Endodermal cell (in vitro differentiated cells): ENCODE measurements around the gene HTR3D. TPM values are rescaled to one million over a fixed set of nuclear protein-coding genes. Genes with fewer than 3 reads are reported as not detected.

ENCODE experiments used
- DNase-seq: peaks from one replicate; pipeline ENCODE4 v3.0.0-alpha.2; 2017
- H3K27ac ChIP-seq: 2 replicates; pipeline ENCODE4 v1.5.1; 2013; ENCODE audit warnings: mild to moderate bottlenecking, low read depth, low read length, moderate library complexity
- H3K27me3 ChIP-seq: 2 replicates; pipeline ENCODE4 v1.6.1; 2013; ENCODE audit warnings: mild to moderate bottlenecking, low read length, moderate library complexity; ENCODE audit not compliant: insufficient read depth, control insufficient read depth, poor library complexity, severe bottlenecking
- H3K36me3 ChIP-seq: 2 replicates; pipeline ENCODE4 v1.7.0; 2013; ENCODE audit warnings: mild to moderate bottlenecking, low read length, moderate library complexity; ENCODE audit not compliant: control insufficient read depth, insufficient read depth
- H3K4me1 ChIP-seq: one replicate; pipeline ENCODE4 v1.7.0; 2013; ENCODE audit warnings: low read length; ENCODE audit not compliant: control insufficient read depth, insufficient read depth
- H3K4me3 ChIP-seq: 2 replicates; pipeline ENCODE4 v1.5.1; 2013; ENCODE audit warnings: mild to moderate bottlenecking, low read length, moderate library complexity
- H3K9ac ChIP-seq: 2 replicates; pipeline ENCODE4 v1.6.1; 2013; ENCODE audit warnings: mild to moderate bottlenecking, low read length, moderate library complexity; ENCODE audit not compliant: poor library complexity, severe bottlenecking; ENCODE audit errors: extremely low read depth
- H3K9me3 ChIP-seq: 2 replicates; pipeline ENCODE4 v1.6.1; 2013; ENCODE audit warnings: mild to moderate bottlenecking, low read length, moderate library complexity; ENCODE audit not compliant: control insufficient read depth
- H3K27ac Mint-ChIP-seq: 2 replicates; pipeline ENCODE4 v1.8.0; 2020; ENCODE audit warnings: mixed read lengths
- H3K27me3 Mint-ChIP-seq: 2 replicates; pipeline ENCODE4 v1.8.0; 2021; ENCODE audit warnings: mild to moderate bottlenecking, mixed read lengths; ENCODE audit not compliant: insufficient read depth
- H3K36me3 Mint-ChIP-seq: 2 replicates; pipeline ENCODE4 v1.8.0; 2020; ENCODE audit warnings: low read depth, mixed read lengths
- H3K4me1 Mint-ChIP-seq: 2 replicates; pipeline ENCODE4 v1.8.0; 2020; ENCODE audit warnings: mixed read lengths
- H3K4me3 Mint-ChIP-seq: 2 replicates; pipeline ENCODE4 v1.8.0; 2020; ENCODE audit warnings: mild to moderate bottlenecking, moderate library complexity, mixed read lengths
- H3K9me3 Mint-ChIP-seq: 2 replicates; pipeline ENCODE4 v1.8.0; 2020; ENCODE audit warnings: mild to moderate bottlenecking, mixed read lengths
- WGBS, 2 experiments: methylation state at CpG; one replicate each; pipeline versions ENCODE4 v1.1.5 to v1.1.7; 2013; ENCODE audit warnings: missing lambda C conversion rate in 2 of 2, mixed read lengths in 1 of 2; ENCODE audit not compliant: insufficient coverage in 1 of 2, insufficient read length in 1 of 2; 5-methylcytosine and 5-hydroxymethylcytosine counted together
- total RNA-seq, 2 donors: library from RNA; stranded (reverse); fragmentation: NEBNext Ultra II Directional in 1 of 2; extraction: Animal tissue kit (Norgen Biotek cat#: 25700) in 1 of 2; gene quantifications; 2 replicates in 1 of 2; 3 replicates in 1 of 2; pipeline ENCODE4 v1.2.1, GENCODE V29; 2021
- TF ChIP-seq, protein P1 (sequence below): fragments of 200-600 bp; sonication (generic); conservative IDR thresholded peaks from 2 replicates; pipeline ENCODE4 v1.5.0; 2021; ENCODE audit warnings: antibody characterized with exemption, mild to moderate bottlenecking

HTR3D gene
- total RNA-seq, 2 donors from 2014 or later: not detected

DNA sequence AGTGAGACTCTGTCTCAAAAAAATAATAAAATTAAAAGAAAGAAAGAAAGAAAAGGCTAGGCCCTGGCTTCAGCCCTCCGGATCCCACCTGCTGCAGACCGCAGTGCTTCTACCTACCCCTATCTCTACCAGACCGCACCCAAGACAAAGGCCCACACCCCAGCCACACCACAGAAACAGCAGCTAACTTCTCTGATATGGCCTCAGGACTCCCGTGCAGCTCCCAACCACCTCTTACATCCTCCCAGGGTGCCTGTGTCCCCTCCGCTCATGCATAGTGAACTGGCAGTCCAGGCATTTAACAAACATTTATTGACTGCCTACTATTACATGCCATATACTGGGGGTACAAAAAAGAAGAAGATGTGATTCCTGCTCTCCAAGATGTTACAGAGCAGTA lies 14.5 kb downstream of the HTR3D start:
- Mint-ChIP-seq H3K27ac (no peak overlapping the region), H3K9me3 (no peaks in the 10 kb centered on the region), H3K36me3 (no peaks in the 10 kb centered on the region), H3K27me3 (peaks cover 6% of the 10 kb centered on the region), H3K4me3 (no peak overlapping the region), H3K4me1 (no peaks in the 10 kb centered on the region)
- peaks cover 8% of the 10 kb centered on the region for H3K27me3 ChIP-seq
- H3K9me3 ChIP-seq: no peaks in the 10 kb centered on the region
- 93 to 97% methylated on average over 3 to 5 of the region's 5 CpGs for WGBS, 2 experiments
- H3K9ac ChIP-seq: no peak overlapping the region
- H3K36me3 ChIP-seq: no peaks in the 10 kb centered on the region
- no peak overlapping the region for H3K27ac ChIP-seq
- DNase-seq: no peak
- TF ChIP-seq, protein P1, sequence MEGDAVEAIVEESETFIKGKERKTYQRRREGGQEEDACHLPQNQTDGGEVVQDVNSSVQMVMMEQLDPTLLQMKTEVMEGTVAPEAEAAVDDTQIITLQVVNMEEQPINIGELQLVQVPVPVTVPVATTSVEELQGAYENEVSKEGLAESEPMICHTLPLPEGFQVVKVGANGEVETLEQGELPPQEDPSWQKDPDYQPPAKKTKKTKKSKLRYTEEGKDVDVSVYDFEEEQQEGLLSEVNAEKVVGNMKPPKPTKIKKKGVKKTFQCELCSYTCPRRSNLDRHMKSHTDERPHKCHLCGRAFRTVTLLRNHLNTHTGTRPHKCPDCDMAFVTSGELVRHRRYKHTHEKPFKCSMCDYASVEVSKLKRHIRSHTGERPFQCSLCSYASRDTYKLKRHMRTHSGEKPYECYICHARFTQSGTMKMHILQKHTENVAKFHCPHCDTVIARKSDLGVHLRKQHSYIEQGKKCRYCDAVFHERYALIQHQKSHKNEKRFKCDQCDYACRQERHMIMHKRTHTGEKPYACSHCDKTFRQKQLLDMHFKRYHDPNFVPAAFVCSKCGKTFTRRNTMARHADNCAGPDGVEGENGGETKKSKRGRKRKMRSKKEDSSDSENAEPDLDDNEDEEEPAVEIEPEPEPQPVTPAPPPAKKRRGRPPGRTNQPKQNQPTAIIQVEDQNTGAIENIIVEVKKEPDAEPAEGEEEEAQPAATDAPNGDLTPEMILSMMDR: no peak
- H3K4me3 ChIP-seq: no peak overlapping the region
- no peaks in the 10 kb centered on the region for H3K4me1 ChIP-seq

DNA sequence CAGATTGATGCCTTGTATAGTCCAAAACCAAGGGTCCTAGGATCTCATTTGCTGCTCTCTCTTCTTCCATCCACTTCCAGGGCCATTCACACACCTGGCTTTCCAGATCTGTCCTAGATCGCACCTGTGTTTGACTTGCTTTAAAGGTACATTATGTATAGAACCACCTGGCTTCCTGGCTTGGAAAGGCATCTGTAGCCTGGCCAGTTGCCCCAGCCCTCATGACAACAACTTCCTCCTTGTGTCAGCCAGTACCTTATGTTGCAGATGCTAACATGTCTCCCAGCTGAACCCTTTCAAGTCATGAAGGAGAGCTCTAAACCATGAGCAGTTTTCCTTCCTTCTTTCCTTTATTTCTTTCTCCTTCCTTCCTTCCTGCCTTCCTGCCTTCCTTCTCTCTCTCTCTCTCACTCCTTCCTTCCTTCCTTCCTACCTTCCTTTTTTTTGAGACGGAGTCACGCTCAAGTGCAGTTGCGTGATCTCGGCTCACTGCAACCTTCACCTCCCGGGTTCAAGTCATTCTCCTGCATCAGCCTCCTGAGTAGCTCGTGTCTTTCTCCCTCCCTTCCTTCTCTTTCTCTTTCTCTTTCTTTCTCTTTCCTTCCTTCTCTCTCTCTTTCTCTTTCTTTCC lies 18.8 kb downstream of the HTR3D start:
- TF ChIP-seq, protein P1: no peak
- H3K36me3 ChIP-seq: no peaks in the 10 kb centered on the region
- no peak overlapping the region for H3K27ac ChIP-seq
- H3K9me3 ChIP-seq: no peaks in the 10 kb centered on the region
- Mint-ChIP-seq H3K27ac (no peak overlapping the region), H3K27me3 (peaks cover 12% of the 10 kb centered on the region), H3K4me1 (no peaks in the 10 kb centered on the region), H3K36me3 (no peaks in the 10 kb centered on the region), H3K4me3 (no peak overlapping the region), H3K9me3 (no peaks in the 10 kb centered on the region)
- H3K4me3 ChIP-seq: no peak overlapping the region
- 88 to 90% methylated on average over 5 to 7 of the region's 7 CpGs for whole genome bisulfite sequencing, 2 experiments
- H3K4me1 ChIP-seq: no peaks in the 10 kb centered on the region
- no peak for DNase-seq
- H3K27me3 ChIP-seq: peaks cover 8% of the 10 kb centered on the region
- H3K9ac ChIP-seq: no peak overlapping the region

DNA sequence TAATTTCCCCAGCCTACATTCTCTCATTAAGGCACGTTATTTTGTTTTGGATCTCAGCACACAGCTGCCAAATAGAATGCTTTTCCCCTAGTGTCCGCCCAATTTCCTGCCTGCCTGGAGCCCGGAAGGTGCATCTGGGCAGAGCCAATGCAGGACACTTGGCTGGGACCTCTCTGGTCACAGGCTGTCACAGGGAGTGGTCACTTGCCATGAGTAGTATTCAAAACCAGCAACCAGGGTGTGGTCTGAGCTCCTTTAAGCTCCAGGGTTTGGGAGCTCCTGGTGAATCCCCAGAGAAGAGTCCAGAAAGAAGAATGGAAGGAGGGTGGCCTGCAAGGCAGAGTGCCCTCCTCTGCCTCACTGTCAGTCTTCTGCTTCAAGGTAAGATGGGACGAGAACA lies 21.2 kb downstream of the HTR3D start, which contains the start of gene HTR3C:
Gene HTR3C, plus strand, starts transcription at position 281 of the 400 bp plus-strand sequence. Its CDS starts 34 bp downstream, at position 315.
- Histone ChIP-seq H3K27me3 (peaks cover 8% of the 10 kb centered on the region), H3K27ac (no peak within 1 kb of the TSS), H3K9me3 (no peaks in the 10 kb centered on the region), H3K36me3 (no peaks in the 10 kb centered on the region), H3K9ac (no peak within 1 kb of the TSS), H3K4me1 (no peaks in the 10 kb centered on the region), H3K4me3 (no peak within 1 kb of the TSS)
- Mint-ChIP-seq H3K27ac (no peak within 1 kb of the TSS), H3K27me3 (peaks cover 12% of the 10 kb centered on the region), H3K36me3 (no peaks in the 10 kb centered on the region), H3K4me1 (no peaks in the 10 kb centered on the region), H3K9me3 (no peaks in the 10 kb centered on the region), H3K4me3 (no peak within 1 kb of the TSS)
- TF ChIP-seq, protein P1: no peak
- no peak for DNase-seq
- WGBS, 2 experiments: 82 to 87% methylated on average over 2 to 4 of the region's 4 CpGs
